HPDE6-E6E7 (cell line): Measurements from ENCODE around the gene EN1.
A peak's percentile ranks its signal among the peaks of the same experiment; 100 is the strongest.

Experiments used
- DNase-seq: peaks from one replicate; pipeline ENCODE4 v3.0.0; 2011; ENCODE audit warnings: missing footprints; ENCODE audit errors: extremely low spot score

EN1 gene

GRCh38 chr2:118856330-118856977, 9.0 kb upstream of the EN1 start:
- no peak for DNase-seq

- peak; percentile 80 for DNase-seq
Observed at GRCh38 chr2:118855451-118856279, 8.2 kb upstream of the EN1 start.

- DNase-seq = no peak
Observed at GRCh38 chr2:118854507-118855345, 7.3 kb upstream of the EN1 start.

- DNase-seq = no peak
Observed at GRCh38 chr2:118853651-118854291, 6.3 kb upstream of the EN1 start.

- DNase-seq = no peak
Observed at GRCh38 chr2:118853129-118853640, 5.7 kb upstream of the EN1 start.

GRCh38 chr2:118852605-118853128, 5.2 kb upstream of the EN1 start:
- no peak for DNase-seq

- DNase-seq = no peak
Observed at GRCh38 chr2:118851650-118852049, 4.2 kb upstream of the EN1 start.

GRCh38 chr2:118850901-118851415, 3.5 kb upstream of the EN1 start:
- DNase-seq = no peak

GRCh38 chr2:118850168-118850900, 2.9 kb upstream of the EN1 start:
- DNase-seq = no peak

GRCh38 chr2:118849226-118850167, 2.0 kb upstream of the EN1 start:
- no peak for DNase-seq

- no peak for DNase-seq
Observed at GRCh38 chr2:118848381-118849225, 1.2 kb upstream of the EN1 start.

GRCh38 chr2:118847762-118848172, 319 bp upstream of the EN1 start:
- DNase-seq = no peak

GRCh38 chr2:118846442-118846952, 951 bp downstream of the EN1 start:
- DNase-seq = no peak

- no peak for DNase-seq
Observed at GRCh38 chr2:118845522-118846441, 1.7 kb downstream of the EN1 start.

- no peak for DNase-seq
Observed at GRCh38 chr2:118845005-118845521, 2.4 kb downstream of the EN1 start.

- DNase-seq = no peak
Observed at GRCh38 chr2:118844261-118845004, 3.0 kb downstream of the EN1 start.
